GM18517 (cell line): Measurements from ENCODE around the gene MORC1.
"Not testable (repeated sequence)": the region's sequence is repeated elsewhere in the genome, so short reads cannot be mapped to it uniquely, and the experiment has no call there.

Experiments used
- ATAC-seq: cut with Tn5 transposase; IDR thresholded peaks from one replicate; pipeline ENCODE4 v1.9.1; 2021; ENCODE audit warnings: mild to moderate bottlenecking, moderate library complexity; ENCODE audit not compliant: unreplicated experiment

Gene MORC1

GRCh38 chr3:109117939-109118338, at the start of gene MORC1:
MORC1 (minus strand) TSS chr3:109118134; CDS start chr3:109118059, 75 bp downstream.
- ATAC-seq, result no peak

GRCh38 chr3:109165905-109166304, 48.0 kb upstream of the MORC1 start:
- ATAC-seq, result no peak

GRCh38 chr3:109161487-109162123, 43.7 kb upstream of the MORC1 start:
- no peak for ATAC-seq

GRCh38 chr3:109155828-109156227, 37.9 kb upstream of the MORC1 start:
- no peak for ATAC-seq

- no peak for ATAC-seq
Measured at GRCh38 chr3:109154979-109155378, 37.0 kb upstream of the MORC1 start.

GRCh38 chr3:109152320-109152719, 34.4 kb upstream of the MORC1 start:
- ATAC-seq, result no peak

- ATAC-seq, result no peak
Measured at GRCh38 chr3:109149078-109149477, 31.1 kb upstream of the MORC1 start.

- no peak for ATAC-seq
Measured at GRCh38 chr3:109143646-109144045, 25.7 kb upstream of the MORC1 start.

- no peak for ATAC-seq
Measured at GRCh38 chr3:109140318-109140717, 22.4 kb upstream of the MORC1 start.

- no peak for ATAC-seq
Measured at GRCh38 chr3:109137761-109138160, 19.8 kb upstream of the MORC1 start.

GRCh38 chr3:109136523-109136922, 18.6 kb upstream of the MORC1 start, which contains the start of gene C3orf85:
C3orf85 (plus strand) TSS chr3:109136719; CDS start chr3:109136848, 129 bp downstream.
- no peak for ATAC-seq

- not testable (repeated sequence) for ATAC-seq
Measured at GRCh38 chr3:109133474-109133816, 15.5 kb upstream of the MORC1 start.

- ATAC-seq, result no peak
Measured at GRCh38 chr3:109132801-109133473, 15.0 kb upstream of the MORC1 start.

GRCh38 chr3:109131276-109131675, 13.3 kb upstream of the MORC1 start:
- no peak for ATAC-seq

- no peak for ATAC-seq
Measured at GRCh38 chr3:109127553-109127952, 9.6 kb upstream of the MORC1 start.

- ATAC-seq, result no peak
Measured at GRCh38 chr3:109125902-109126301, 8.0 kb upstream of the MORC1 start.

- no peak for ATAC-seq
Measured at GRCh38 chr3:109122690-109123089, 4.8 kb upstream of the MORC1 start.

GRCh38 chr3:109118584-109118983, 650 bp upstream of the MORC1 start:
- ATAC-seq, result no peak

- no peak for ATAC-seq
Measured at GRCh38 chr3:109116031-109116430, 1.9 kb downstream of the MORC1 start.

- no peak for ATAC-seq
Measured at GRCh38 chr3:109115451-109115850, 2.5 kb downstream of the MORC1 start.

GRCh38 chr3:109114746-109115145, 3.2 kb downstream of the MORC1 start:
- ATAC-seq, result no peak

- ATAC-seq, result no peak
Measured at GRCh38 chr3:109112946-109113760, 4.8 kb downstream of the MORC1 start.
